IMR-90 (cell line): ENCODE measurements around the gene C16orf96. TPM values are rescaled to one million over a fixed set of nuclear protein-coding genes. Genes with fewer than 3 reads are reported as not detected.

Experiments used
- ATAC-seq: fragments of 200-7000 bp; cut with Tn5 transposase; 2 replicates; pipeline ENCODE4 v1.9.1; 2020; ENCODE audit warnings: low read depth, mild to moderate bottlenecking, moderate library complexity
- BruUV-seq: library from RNA; stranded (reverse); fragments of 400-500 nt; replicated peaks from 2 replicates; lab custom pipeline; 2021; lab: Mats Ljungman, UMichigan
- CTCF ChIA-PET: fragments of 300-600 bp; formaldehyde crosslinking; extraction: SDS; loops from one replicate; lab custom pipeline; 2021; ENCODE audit warnings: antibody characterized with exemption; lab: Yijun Ruan, JAX
- POLR2A ChIA-PET: fragments of 300-600 bp; sonication (Branson Sonifier 250); formaldehyde crosslinking; loops from one replicate; lab custom pipeline; 2022; ENCODE audit warnings: antibody characterized with exemption; ENCODE audit not compliant: unreplicated experiment; lab: Charles Lee
- DNase-seq: peaks from one replicate; pipeline ENCODE4 v3.0.0; 2013
- H2AFZ ChIP-seq: replicated peaks from 2 replicates; pipeline ENCODE3; 2013; ENCODE audit warnings: low read length, mild to moderate bottlenecking; ENCODE audit not compliant: poor library complexity
- H2AK5ac ChIP-seq: 2 replicates; pipeline ENCODE4 v1.6.1; 2013; ENCODE audit warnings: low read depth, low read length, inconsistent platforms
- H2AK9ac ChIP-seq: replicated peaks from 2 replicates; pipeline ENCODE3; 2013; ENCODE audit warnings: mild to moderate bottlenecking, low read depth, low read length, moderate library complexity; ENCODE audit not compliant: poor library complexity
- H2BK120ac ChIP-seq: 2 replicates; pipeline ENCODE4 v1.6.1; 2013; ENCODE audit warnings: low read depth, low read length, inconsistent platforms
- H2BK15ac ChIP-seq: 3 replicates; pipeline ENCODE4 v1.6.1; 2013; ENCODE audit warnings: low read depth, low read length, inconsistent platforms
- H2BK20ac ChIP-seq: 2 replicates; pipeline ENCODE4 v1.6.1; 2013; ENCODE audit warnings: low read depth, mild to moderate bottlenecking, inconsistent platforms, low read length, moderate library complexity
- H2BK5ac ChIP-seq: 2 replicates; pipeline ENCODE4 v1.6.1; 2013; ENCODE audit warnings: mild to moderate bottlenecking, low read depth, low read length, inconsistent platforms; ENCODE audit not compliant: poor library complexity, severe bottlenecking
- H3K14ac ChIP-seq: replicated peaks from 2 replicates; pipeline ENCODE4 v1.6.1; 2013; ENCODE audit warnings: low read depth, low read length, inconsistent platforms
- H3K18ac ChIP-seq: 2 replicates; pipeline ENCODE4 v1.6.1; 2013; ENCODE audit warnings: low read depth, low read length, control low read depth
- H3K23ac ChIP-seq: 2 replicates; pipeline ENCODE4 v1.6.1; 2013; ENCODE audit warnings: low read depth, low read length, inconsistent platforms
- H3K27ac ChIP-seq: 2 replicates; pipeline ENCODE4 v1.5.1; 2013; ENCODE audit warnings: mild to moderate bottlenecking, control low read depth, low read length; ENCODE audit not compliant: insufficient read depth
- H3K27me3 ChIP-seq: 2 replicates; pipeline ENCODE4 v1.6.1; 2013; ENCODE audit warnings: low read length; ENCODE audit not compliant: control insufficient read depth, insufficient read depth
- H3K36me3 ChIP-seq: 2 replicates; pipeline ENCODE4 v1.6.1; 2013; ENCODE audit warnings: low read length, mixed read lengths; ENCODE audit not compliant: control insufficient read depth, insufficient read depth
- H3K4ac ChIP-seq: 2 replicates; pipeline ENCODE4 v1.6.1; 2013; ENCODE audit warnings: low read depth, low read length, inconsistent platforms
- H3K4me1 ChIP-seq: 2 replicates; pipeline ENCODE4 v1.6.1; 2013; ENCODE audit warnings: low read length, mixed read lengths; ENCODE audit not compliant: control insufficient read depth, insufficient read depth
- H3K4me2 ChIP-seq: 2 replicates; pipeline ENCODE4 v1.6.1; 2013; ENCODE audit warnings: low read depth, mild to moderate bottlenecking, control low read depth, low read length, moderate library complexity
- H3K4me3 ChIP-seq: 2 replicates; pipeline ENCODE4 v1.5.1; 2013; ENCODE audit warnings: low read depth, mild to moderate bottlenecking, control low read depth, low read length, moderate library complexity; ENCODE audit not compliant: insufficient read depth
- H3K56ac ChIP-seq: 2 replicates; pipeline ENCODE4 v1.6.1; 2013; ENCODE audit warnings: low read length, inconsistent platforms; ENCODE audit not compliant: insufficient read depth; ENCODE audit errors: extremely low read depth
- H3K79me1 ChIP-seq, 2 experiments: 2 replicates each; pipeline ENCODE4 v1.6.1; 2013; ENCODE audit warnings: low read length in 2 of 2, inconsistent platforms in 1 of 2, low read depth in 1 of 2
- H3K9ac ChIP-seq: 2 replicates; pipeline ENCODE4 v1.6.1; 2013; ENCODE audit warnings: low read depth, low read length, control low read depth
- H3K9me1 ChIP-seq: 2 replicates; pipeline ENCODE4 v1.6.1; 2013; ENCODE audit warnings: low read length, inconsistent platforms; ENCODE audit not compliant: insufficient read depth
- H3K9me3 ChIP-seq: 2 replicates; pipeline ENCODE4 v1.6.1; 2013; ENCODE audit warnings: low read length; ENCODE audit not compliant: control insufficient read depth, insufficient read depth
- H4K20me1 ChIP-seq: 2 replicates; pipeline ENCODE4 v1.6.1; 2013; ENCODE audit warnings: low read length, inconsistent platforms; ENCODE audit not compliant: insufficient read depth
- H4K5ac ChIP-seq: 2 replicates; pipeline ENCODE4 v1.6.1; 2013; ENCODE audit warnings: mild to moderate bottlenecking, low read depth, low read length, control low read depth
- H4K8ac ChIP-seq, 2 experiments: 2 replicates each; pipeline ENCODE4 v1.6.1; 2013; ENCODE audit warnings: low read depth in 2 of 2, low read length in 2 of 2, control low read depth in 1 of 2, inconsistent platforms in 1 of 2
- H4K91ac ChIP-seq: 2 replicates; pipeline ENCODE4 v1.6.1; 2013; ENCODE audit warnings: low read depth, low read length, inconsistent platforms; ENCODE audit not compliant: insufficient read depth
- CEBPB ChIP-seq: IDR thresholded peaks from 2 replicates; pipeline ENCODE4 v1.6.1; 2012; ENCODE audit warnings: low read depth, low read length, improper control_type of control experiment
- CHD1 ChIP-seq: IDR thresholded peaks from 2 replicates; pipeline ENCODE4 v1.6.1; 2012; ENCODE audit warnings: low read depth, low read length, improper control_type of control experiment
- MAFK ChIP-seq: IDR thresholded peaks from 2 replicates; pipeline ENCODE4 v1.6.1; 2012; ENCODE audit warnings: low read depth, low read length, improper control_type of control experiment
- MAZ ChIP-seq: IDR thresholded peaks from 2 replicates; pipeline ENCODE4 v1.6.1; 2012; ENCODE audit warnings: low read depth, mild to moderate bottlenecking, low read length, improper control_type of control experiment, moderate library complexity, borderline replicate concordance
- POLR2A ChIP-seq: IDR thresholded peaks from 2 replicates; pipeline ENCODE4 v1.6.1; 2012; ENCODE audit warnings: mild to moderate bottlenecking, low read depth, low read length
- RAD21 ChIP-seq: IDR thresholded peaks from 2 replicates; pipeline ENCODE4 v1.6.1; 2012; ENCODE audit warnings: low read length, improper control_type of control experiment
- RFX5 ChIP-seq: IDR thresholded peaks from 2 replicates; pipeline ENCODE4 v1.8.0; 2012; ENCODE audit warnings: low read depth, mild to moderate bottlenecking, low read length, moderate library complexity
- WGBS, 2 experiments: methylation state at CpG; one replicate each; pipeline versions ENCODE4 v1.1.5 to v1.1.7; 2013; ENCODE audit warnings: missing lambda C conversion rate in 2 of 2; ENCODE audit not compliant: insufficient read length in 1 of 2; ENCODE audit errors: extremely low coverage in 2 of 2; 5-methylcytosine and 5-hydroxymethylcytosine counted together
- dilution Hi-C: fragments of 300-500 bp; cut with HindIII; formaldehyde crosslinking; loops from one replicate; pipeline ENCODE4 v1.14.3; 2018; ENCODE audit warnings: low sequenced_read_pairs; ENCODE audit not compliant: unreplicated experiment
- in situ Hi-C: fragments of 300-500 bp; cut with MboI; formaldehyde crosslinking; loops from 3 replicates; pipeline ENCODE4 v1.14.3; 2019; ENCODE audit warnings: low sequenced_read_pairs, inconsistent platforms, mixed read lengths
- intact Hi-C: fragments of 100-400 bp; cut with micrococcal nuclease; formaldehyde crosslinking; loops from 2 replicates; pipeline ENCODE4 v1.10.0; 2022
- polyA plus RNA-seq, 3 experiments: library from polyadenylated mRNA; depleted of rRNA; stranded (reverse); fragments of >200 nt; gene quantifications; 2 replicates each; pipeline ENCODE4 v1.2.3, GENCODE V29; 2012; ENCODE audit warnings: low replicate concordance in 1 of 3
- total RNA-seq: library from RNA; depleted of rRNA; stranded (reverse); fragments of >200 nt; gene quantifications from 2 replicates; pipeline ENCODE4 v1.2.3, GENCODE V29; 2012

C16orf96 gene
- total and polyA plus RNA-seq, 2 of the 4 experiments (the other 2 are of a cell fraction) = not detected

- Histone ChIP-seq H2BK20ac (no peak overlapping the region), H3K56ac (no peak overlapping the region), H3K4ac (no peak overlapping the region), H3K23ac (no peak overlapping the region), H3K27me3 (no peaks in the 10 kb centered on the region), H3K9ac (no peak overlapping the region), H3K4me2 (no peak overlapping the region), H3K14ac (no peak overlapping the region), H2AK5ac (no peak overlapping the region), H3K36me3 (no peaks in the 10 kb centered on the region; the same call in 1 of the 2 replicates), H3K9me3 (no peaks in the 10 kb centered on the region), H2AK9ac (no peak overlapping the region), H4K5ac (no peak overlapping the region), H2AFZ (no peak overlapping the region), H3K4me1 (peaks cover 10% of the 10 kb centered on the region), H4K20me1 (peaks cover 11% of the 10 kb centered on the region; the same call in 1 of the 2 replicates), H3K79me1 (peaks cover 0 to 53% of the 10 kb centered on the region in 2 experiments; a peak in 3 of 4 replicates), H2BK15ac (no peak overlapping the region), H3K18ac (no peak overlapping the region), H2BK120ac (no peak overlapping the region), H3K9me1 (peaks cover 13% of the 10 kb centered on the region), H3K27ac (no peak overlapping the region), H2BK5ac (no peak overlapping the region), H3K4me3 (no peak overlapping the region), H4K8ac (no peak overlapping the region), H4K91ac (no peak overlapping the region)
- in situ Hi-C loops = no loop called here
- DNase-seq = no peak
- TF ChIP-seq MAZ (no peak), CEBPB (no peak), CHD1 (no peak), RFX5 (no peak), POLR2A (no peak), MAFK (no peak), RAD21 (no peak)
- 94% methylated on average over 2 of the region's 10 CpGs; no CpG with 5 or more reads in 1 of the 2 experiments for WGBS, 2 experiments
- CTCF ChIA-PET = interaction anchor here (1.9 kb wide), 1 partner anchor 16 kb away, joined by 5 read pairs; no protein-coding TSS in a partner anchor
- dilution Hi-C loops = no loop called here
- POLR2A ChIA-PET = no interaction called here
- intact Hi-C loops = no loop called here
- no peak for ATAC-seq
- no TSS peak for BruUV-seq
Measured at GRCh38 chr16:4532238-4532637, 23.9 kb upstream of the C16orf96 start.
